Brain microvascular endothelial cell (primary cell): ENCODE measurements around the gene TRNAU1AP.
"Not testable (repeated sequence)": the region's sequence is repeated elsewhere in the genome, so short reads cannot be mapped to it uniquely, and the experiment has no call there.

Source experiments
- DNase-seq: peaks from one replicate; pipeline ENCODE4 v3.0.0-alpha.2; 2020
- H3K27ac ChIP-seq: fragments of 250-450 bp; sonication (Bioruptor Pico); 2 replicates; pipeline ENCODE4 v1.5.1; 2020; ENCODE audit warnings: mild to moderate bottlenecking, moderate library complexity
- H3K27me3 ChIP-seq: fragments of 250-450 bp; sonication (Bioruptor Pico); replicated peaks from 2 replicates; pipeline ENCODE4 v1.5.1; 2020; ENCODE audit warnings: mild to moderate bottlenecking
- H3K36me3 ChIP-seq: fragments of 250-450 bp; sonication (Bioruptor Pico); replicated peaks from 2 replicates; pipeline ENCODE4 v1.5.1; 2020; ENCODE audit warnings: mild to moderate bottlenecking
- H3K4me3 ChIP-seq: 2 replicates; pipeline ENCODE4 v1.5.1; 2011; ENCODE audit warnings: low read depth, mild to moderate bottlenecking, control low read depth, low read length, moderate library complexity
- in situ Hi-C: cut with HindIII; loops from 2 replicates; pipeline ENCODE4 v1.10.0; 2017; ENCODE audit warnings: low sequenced_read_pairs, low pct_ligation_motif_present
- TF ChIP-seq, protein P1 (sequence below): IDR thresholded peaks from 2 replicates; pipeline ENCODE4 v1.5.1; 2011; ENCODE audit warnings: low read depth, mild to moderate bottlenecking, moderate library complexity, low read length, control low read depth, inconsistent platforms; ENCODE audit errors: missing control alignments

TRNAU1AP gene

DNA sequence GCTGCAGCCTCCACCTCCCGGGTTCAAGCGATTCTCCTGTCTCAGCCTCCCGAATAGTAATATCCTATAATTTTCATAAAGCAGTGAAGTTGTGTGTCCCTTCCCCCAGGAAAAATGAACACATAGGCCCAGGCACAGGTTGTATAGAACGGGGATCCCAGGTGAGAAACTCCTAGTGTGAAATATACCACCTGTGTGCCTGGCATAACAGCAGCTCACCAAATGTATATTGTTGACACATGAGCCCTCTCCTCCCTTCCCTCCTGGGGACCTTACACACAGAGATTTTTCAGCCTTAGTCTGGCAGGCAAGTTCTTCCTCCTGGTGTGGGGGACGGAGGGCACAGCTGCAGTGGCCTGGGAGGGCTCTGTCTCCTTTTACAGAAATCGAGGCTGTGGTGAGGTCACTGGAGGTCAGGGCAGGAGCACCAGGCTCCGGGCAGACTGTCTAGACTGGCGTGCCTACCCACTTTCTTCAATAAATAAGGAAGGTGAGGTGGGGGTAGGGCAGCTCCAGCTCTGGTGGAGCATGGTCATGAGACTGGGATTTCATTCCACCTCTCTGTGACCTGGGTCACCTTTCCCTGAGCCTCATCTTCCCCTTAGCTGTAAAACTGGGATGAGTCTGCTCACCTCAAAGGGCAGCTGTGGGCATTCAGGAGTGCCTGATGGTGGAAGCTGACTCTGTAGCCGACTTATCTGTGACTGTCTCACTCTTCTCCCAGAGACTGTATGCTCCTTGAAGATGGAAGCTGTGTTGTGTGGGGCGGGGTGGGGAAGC lies 32.7 kb upstream of the TRNAU1AP start:
- no peak for DNase-seq
- H3K36me3 ChIP-seq = peaks cover 9% of the 10 kb centered on the region
- H3K27ac ChIP-seq = no peak overlapping the region
- in situ Hi-C loops = no loop called here
- no peaks in the 10 kb centered on the region for H3K27me3 ChIP-seq
- TF ChIP-seq, protein P1, sequence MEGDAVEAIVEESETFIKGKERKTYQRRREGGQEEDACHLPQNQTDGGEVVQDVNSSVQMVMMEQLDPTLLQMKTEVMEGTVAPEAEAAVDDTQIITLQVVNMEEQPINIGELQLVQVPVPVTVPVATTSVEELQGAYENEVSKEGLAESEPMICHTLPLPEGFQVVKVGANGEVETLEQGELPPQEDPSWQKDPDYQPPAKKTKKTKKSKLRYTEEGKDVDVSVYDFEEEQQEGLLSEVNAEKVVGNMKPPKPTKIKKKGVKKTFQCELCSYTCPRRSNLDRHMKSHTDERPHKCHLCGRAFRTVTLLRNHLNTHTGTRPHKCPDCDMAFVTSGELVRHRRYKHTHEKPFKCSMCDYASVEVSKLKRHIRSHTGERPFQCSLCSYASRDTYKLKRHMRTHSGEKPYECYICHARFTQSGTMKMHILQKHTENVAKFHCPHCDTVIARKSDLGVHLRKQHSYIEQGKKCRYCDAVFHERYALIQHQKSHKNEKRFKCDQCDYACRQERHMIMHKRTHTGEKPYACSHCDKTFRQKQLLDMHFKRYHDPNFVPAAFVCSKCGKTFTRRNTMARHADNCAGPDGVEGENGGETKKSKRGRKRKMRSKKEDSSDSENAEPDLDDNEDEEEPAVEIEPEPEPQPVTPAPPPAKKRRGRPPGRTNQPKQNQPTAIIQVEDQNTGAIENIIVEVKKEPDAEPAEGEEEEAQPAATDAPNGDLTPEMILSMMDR = no peak
- H3K4me3 ChIP-seq = no peak overlapping the region

DNA sequence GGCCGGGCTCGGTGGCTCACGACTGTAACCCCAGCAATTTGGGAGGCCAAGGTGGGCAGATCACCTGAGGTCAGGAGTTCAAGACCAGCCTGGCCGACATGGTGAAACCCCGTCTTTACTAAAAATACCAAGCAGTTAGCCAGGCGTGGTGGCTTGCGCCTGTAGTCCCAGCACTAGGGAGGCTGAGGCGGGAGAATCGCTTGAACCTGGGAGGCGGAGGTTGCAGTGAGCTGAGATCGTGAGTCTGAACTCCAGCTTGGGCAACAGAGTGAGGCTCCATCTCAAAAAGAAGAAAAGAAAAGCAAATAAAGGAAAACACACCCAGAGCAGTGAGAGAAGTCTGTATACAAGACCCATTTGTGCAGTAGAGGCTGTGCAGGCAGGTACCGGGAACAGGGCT lies 32.1 kb upstream of the TRNAU1AP start:
- DNase-seq, H3K27me3 ChIP-seq, H3K4me3 ChIP-seq, H3K27ac ChIP-seq, H3K36me3 ChIP-seq, in situ Hi-C loops: not testable (repeated sequence)

DNA sequence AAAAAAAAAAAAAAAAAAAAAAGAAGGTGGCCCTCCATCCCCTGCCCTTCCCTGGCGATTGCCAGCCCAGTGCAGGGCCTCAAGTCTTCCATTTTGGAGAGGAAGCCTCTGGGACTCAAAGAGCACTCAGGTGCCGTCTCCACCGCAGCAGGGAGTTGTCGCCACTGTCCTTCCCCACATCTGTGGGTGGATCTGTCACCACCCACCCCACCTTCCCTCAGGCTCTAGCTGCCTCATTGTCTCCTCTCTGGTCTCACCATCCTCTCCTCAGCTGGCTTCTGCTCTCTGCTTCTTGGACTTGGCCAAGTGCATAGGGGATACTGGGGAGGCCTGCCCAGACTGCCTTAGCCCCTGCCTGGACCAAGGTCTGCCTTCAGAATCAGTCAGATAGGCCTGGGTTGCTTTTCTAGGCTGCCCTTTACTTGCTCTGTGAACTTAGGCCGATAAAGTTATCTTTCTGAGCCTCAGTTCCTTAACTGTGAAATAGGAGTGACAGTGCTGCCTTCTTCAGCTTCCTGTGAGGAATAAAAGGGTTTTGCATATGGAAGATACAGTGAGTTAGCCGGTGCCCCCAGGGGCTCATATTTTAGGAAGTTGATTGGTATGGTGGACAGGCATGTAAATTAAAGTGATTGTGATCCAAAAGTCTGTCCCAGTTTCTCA lies 31.3 kb upstream of the TRNAU1AP start:
- Histone ChIP-seq H3K27ac (no peak overlapping the region), H3K4me3 (no peak overlapping the region), H3K27me3 (no peaks in the 10 kb centered on the region), H3K36me3 (peaks cover 9% of the 10 kb centered on the region)
- in situ Hi-C loops = no loop called here
- TF ChIP-seq, protein P1 = no peak
- DNase-seq = no peak

DNA sequence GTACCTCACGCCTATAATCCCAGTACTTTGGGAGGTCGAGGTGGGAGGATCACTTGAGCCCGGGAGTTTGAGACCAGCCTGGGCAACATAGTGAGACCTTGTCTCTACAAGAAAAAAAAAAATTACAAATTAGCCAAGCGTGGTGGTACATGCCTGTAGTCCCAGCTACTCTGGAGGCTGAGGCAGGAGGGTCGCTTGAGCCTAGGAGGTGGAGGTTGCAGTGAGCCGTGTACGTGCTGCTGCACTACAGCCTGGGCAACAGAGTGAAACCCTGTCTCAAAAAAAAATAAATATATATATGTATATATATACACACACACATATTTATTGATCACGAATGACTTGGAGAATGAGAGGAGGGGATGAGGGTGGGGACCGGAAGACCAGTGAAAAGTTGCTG lies 30.3 kb upstream of the TRNAU1AP start:
- in situ Hi-C loops, H3K27ac ChIP-seq, DNase-seq, H3K27me3 ChIP-seq, H3K36me3 ChIP-seq, H3K4me3 ChIP-seq: not testable (repeated sequence)

DNA sequence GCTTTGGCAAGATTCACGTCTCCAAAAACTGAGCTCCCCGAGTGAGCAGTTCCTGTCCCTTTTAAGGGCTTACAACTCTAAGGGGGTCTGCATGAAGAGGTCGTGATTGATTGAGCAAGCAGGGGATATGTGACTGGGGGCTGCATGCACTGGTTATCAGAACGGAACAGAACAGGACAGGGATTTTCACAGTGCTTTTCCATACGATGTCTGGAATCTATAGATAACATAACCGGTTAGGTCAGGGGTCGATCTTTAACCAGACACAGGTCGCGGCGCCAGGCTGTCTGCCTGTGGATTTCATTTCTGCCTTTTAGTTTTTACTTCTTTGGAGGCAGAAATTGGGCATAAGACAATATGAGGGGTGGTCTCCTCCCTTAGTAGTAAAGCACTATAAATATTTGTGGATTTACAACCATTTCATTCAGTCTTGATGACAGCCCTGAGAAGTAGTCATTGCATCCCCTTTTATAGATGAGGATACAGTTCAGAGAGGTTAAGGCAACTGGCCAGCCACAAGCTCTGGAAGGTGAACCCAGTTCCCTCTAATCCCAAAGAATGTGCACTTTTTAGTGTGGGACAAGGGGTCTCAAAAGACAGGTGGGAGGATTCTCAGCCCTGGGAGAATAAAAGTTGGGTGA lies 27.8 kb upstream of the TRNAU1AP start:
- H3K4me3 ChIP-seq, H3K27ac ChIP-seq, DNase-seq, in situ Hi-C loops, H3K27me3 ChIP-seq: not testable (repeated sequence)
- peaks cover 10% of the 10 kb centered on the region for H3K36me3 ChIP-seq

DNA sequence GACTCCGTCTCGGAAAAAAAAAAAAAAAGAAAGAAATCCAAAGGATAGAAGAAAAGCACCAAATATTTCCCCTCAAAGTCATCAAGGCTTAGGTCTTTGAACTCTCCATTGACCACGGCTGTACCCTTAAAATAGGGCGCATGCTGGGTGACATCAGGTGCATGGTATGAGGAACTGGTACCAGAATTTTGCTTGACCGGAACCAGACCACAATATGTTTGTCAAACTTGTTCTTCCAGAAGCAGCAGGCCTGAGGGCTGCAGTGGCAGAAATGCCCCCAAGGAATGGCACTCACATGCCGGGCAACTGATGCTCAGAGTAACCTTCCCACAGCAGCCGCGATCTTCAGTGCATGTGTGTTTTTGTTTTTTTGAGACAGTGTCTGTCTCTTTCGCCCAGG lies 26.0 kb upstream of the TRNAU1AP start:
- in situ Hi-C loops = no loop called here
- no peak for DNase-seq
- Histone ChIP-seq H3K36me3 (peaks cover 19% of the 10 kb centered on the region), H3K27me3 (no peaks in the 10 kb centered on the region), H3K27ac (no peak overlapping the region), H3K4me3 (no peak overlapping the region)
- TF ChIP-seq, protein P1 = no peak

DNA sequence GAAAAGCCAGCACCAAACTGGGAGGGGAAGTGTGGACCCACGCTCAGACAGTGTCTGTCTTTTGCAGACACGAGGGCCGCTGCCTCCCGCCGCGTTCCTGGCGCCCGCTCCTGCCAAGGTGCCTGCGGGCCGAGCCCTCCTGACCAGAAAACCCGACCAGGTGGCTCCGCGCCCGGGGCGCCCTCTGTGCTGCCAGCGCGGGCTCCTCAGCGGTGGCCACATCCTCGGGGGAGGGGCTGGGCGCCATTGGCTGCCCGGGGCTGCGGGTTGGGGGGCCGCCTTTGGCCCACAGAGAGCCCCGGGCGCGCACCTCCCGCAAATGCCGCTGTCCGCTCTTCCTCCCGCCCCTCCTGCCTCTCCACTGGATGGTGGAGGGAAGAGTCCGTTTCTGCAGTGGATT lies 22.4 kb upstream of the TRNAU1AP start:
- Histone ChIP-seq H3K27me3 (no peaks in the 10 kb centered on the region), H3K36me3 (peaks cover 19% of the 10 kb centered on the region), H3K27ac (no peak overlapping the region), H3K4me3 (no peak overlapping the region)
- DNase-seq = no peak
- TF ChIP-seq, protein P1 = no peak
- in situ Hi-C loops = no loop called here
